ENCODE measurements around the gene PLXDC2.

- no peak for TF ChIP-seq CTCF (IDR thresholded peaks at IDR 0.05; ENCODE audit: borderline replicate concordance, extremely low read depth, low read length, poor library complexity, severe bottlenecking)
- TF ChIP-seq EZH2 (IDR thresholded peaks at IDR 0.05; ENCODE audit: borderline replicate concordance, low read depth, low read length, severe bottlenecking): no peak
These were observed 98.9 kb downstream of the PLXDC2 start for GRCh38 chr10:19915125-19915524.

Measured in DND-41 (cell line).